GM12878 (cell line): ENCODE measurements around the gene PPFIBP1. TPM values are rescaled to one million over a fixed set of nuclear protein-coding genes. Genes with fewer than 3 reads are reported as not detected.

Source experiments
- ATAC-seq: fragments of 200-7000 bp; cut with Tn5 transposase; 3 replicates; pipeline ENCODE4 v1.9.1; 2020; ENCODE audit warnings: mild to moderate bottlenecking, moderate library complexity
- BruUV-seq: library from RNA; stranded (reverse); fragments of 400-500 nt; replicated peaks from 2 replicates; lab custom pipeline; 2021; lab: Mats Ljungman, UMichigan
- CTCF ChIA-PET: fragments of 300-600 bp; sonication (Branson Sonifier 250); formaldehyde crosslinking; extraction: SDS; loops from one replicate; lab custom pipeline; 2021; ENCODE audit warnings: inconsistent platforms; lab: Yijun Ruan, JAX
- POLR2A ChIA-PET: fragments of 350-600 bp; formaldehyde crosslinking; extraction: SDS; loops from one replicate; lab custom pipeline; 2021; ENCODE audit warnings: inconsistent platforms; lab: Charles Lee
- RAD21 ChIA-PET: fragments of 300-600 bp; sonication (Branson Sonifier 250); formaldehyde crosslinking; loops from one replicate; lab custom pipeline; 2023; ENCODE audit warnings: antibody characterized with exemption; ENCODE audit not compliant: unreplicated experiment; lab: Charles Lee
- SMC1A ChIA-PET: fragments of 300-600 bp; sonication (Branson Sonifier 250); formaldehyde crosslinking; loops from one replicate; lab custom pipeline; 2023; ENCODE audit not compliant: unreplicated experiment, uncharacterized antibody; lab: Charles Lee
- DNase-seq: peaks from one replicate; pipeline ENCODE4 v3.0.0-alpha.2; 2011; ENCODE audit warnings: low read depth, low spot score
- FAIRE-seq: peaks from 3 replicates; lab custom pipeline; 2011; peaks lifted over from hg19 to GRCh38; lab: Jason Lieb, UNC
- H2AFZ ChIP-seq: 2 replicates; pipeline ENCODE4 v1.6.0; 2011; ENCODE audit warnings: low read depth, low read length, control low read depth; ENCODE audit not compliant: control insufficient read depth
- H3K27ac ChIP-seq: 2 replicates; pipeline ENCODE4 v1.5.1; 2011; ENCODE audit warnings: control low read depth; ENCODE audit not compliant: control insufficient read depth, insufficient read depth
- H3K27me3 ChIP-seq, 2 experiments: replicated peaks in 1 of 2; 2 replicates each; pipeline versions ENCODE4 v1.6.0 to v1.6.1; 2011; ENCODE audit warnings: low read length in 1 of 2; ENCODE audit not compliant: control insufficient read depth in 2 of 2, insufficient read depth in 2 of 2
- H3K36me3 ChIP-seq, 2 experiments: 2 replicates each; pipeline ENCODE4 v1.5.1; 2011; ENCODE audit warnings: low read length in 1 of 2; ENCODE audit not compliant: control insufficient read depth in 2 of 2, insufficient read depth in 2 of 2
- H3K4me1 ChIP-seq: 2 replicates; pipeline ENCODE4 v1.6.1; 2011; ENCODE audit warnings: mild to moderate bottlenecking, low read length, moderate library complexity, mixed read lengths; ENCODE audit not compliant: control insufficient read depth, insufficient read depth
- H3K4me2 ChIP-seq: 2 replicates; pipeline ENCODE4 v1.6.0; 2011; ENCODE audit warnings: control low read depth; ENCODE audit not compliant: control insufficient read depth, insufficient read depth
- H3K4me3 ChIP-seq: fragments of 200-600 bp; sonication (generic); 2 replicates; pipeline ENCODE4 v1.5.1; 2016
- H3K79me2 ChIP-seq: 2 replicates; pipeline ENCODE4 v1.6.0; 2011; ENCODE audit warnings: low read length; ENCODE audit not compliant: control insufficient read depth, insufficient read depth
- H3K9ac ChIP-seq: 2 replicates; pipeline ENCODE4 v1.8.0; 2011; ENCODE audit warnings: low read length, control low read depth, mixed read lengths; ENCODE audit not compliant: control insufficient read depth, insufficient read depth
- H3K9me3 ChIP-seq: replicated peaks from 3 replicates; pipeline ENCODE4 v1.5.1; 2011; ENCODE audit warnings: mild to moderate bottlenecking, low read length; ENCODE audit not compliant: control insufficient read depth, insufficient read depth
- H4K20me1 ChIP-seq: 2 replicates; pipeline ENCODE4 v1.6.0; 2011; ENCODE audit not compliant: control insufficient read depth, insufficient read depth
- CBX5 ChIP-seq: sonication (generic); IDR thresholded peaks from 2 replicates; pipeline ENCODE4 v1.6.1; 2016; ENCODE audit warnings: low read depth, moderate library complexity, mild to moderate bottlenecking, inconsistent platforms
- CEBPZ ChIP-seq: fragments of 150-350 bp; IDR thresholded peaks from 2 replicates; pipeline ENCODE4 v1.6.1; 2016; ENCODE audit warnings: low read depth, low read length
- ESRRA ChIP-seq: IDR thresholded peaks from 2 replicates; pipeline ENCODE4 v1.6.1; 2012; ENCODE audit warnings: mild to moderate bottlenecking, low read length, improper control_type of control experiment
- ETV6 ChIP-seq, 2 experiments: fragments of 450-650 bp in 1 of 2; IDR thresholded peaks in 1 of 2; conservative IDR thresholded peaks in 1 of 2; 2 replicates each; pipeline ENCODE4 v1.6.1; 2014; ENCODE audit warnings: antibody characterized with exemption in 1 of 2, borderline replicate concordance in 1 of 2, low read depth in 1 of 2, mild to moderate bottlenecking in 1 of 2, moderate library complexity in 1 of 2
- MAX ChIP-seq: IDR thresholded peaks from 2 replicates; pipeline ENCODE4 v1.6.1; 2012; ENCODE audit warnings: low read depth, low read length, improper control_type of control experiment
- MTA2 ChIP-seq: fragments of 450-650 bp; IDR thresholded peaks from 2 replicates; pipeline ENCODE4 v1.6.1; 2016; ENCODE audit warnings: low read depth, mild to moderate bottlenecking, moderate library complexity
- MYB ChIP-seq: fragments of 150-350 bp; IDR thresholded peaks from 2 replicates; pipeline ENCODE4 v1.6.1; 2014; ENCODE audit warnings: mild to moderate bottlenecking, low read depth, low read length, borderline replicate concordance
- NR2C1 ChIP-seq: fragments of 450-650 bp; IDR thresholded peaks from 2 replicates; pipeline ENCODE4 v1.6.1; 2017; ENCODE audit warnings: antibody characterized with exemption, mild to moderate bottlenecking, moderate library complexity
- NR2F1 ChIP-seq: fragments of 450-650 bp; conservative IDR thresholded peaks from 2 replicates; pipeline ENCODE4 v1.6.1; 2017; ENCODE audit warnings: mild to moderate bottlenecking
- PML ChIP-seq: IDR thresholded peaks from 2 replicates; pipeline ENCODE4 v1.6.1; 2012; ENCODE audit warnings: low read length, inconsistent platforms
- POLR2A ChIP-seq: IDR thresholded peaks from 2 replicates; pipeline ENCODE4 v1.6.1; 2011; ENCODE audit warnings: low read depth, mild to moderate bottlenecking, low read length
- SREBF1 ChIP-seq: IDR thresholded peaks from 2 replicates; pipeline ENCODE4 v1.6.1; 2012; ENCODE audit warnings: mild to moderate bottlenecking, low read length
- SUZ12 ChIP-seq: fragments of 200-600 bp; sonication (generic); IDR thresholded peaks from one replicate; pipeline ENCODE4 v1.6.1; 2018; ENCODE audit warnings: antibody characterized with exemption, mild to moderate bottlenecking; ENCODE audit not compliant: unreplicated experiment
- TAF1 ChIP-seq: IDR thresholded peaks from 2 replicates; pipeline ENCODE4 v1.6.1; 2011; ENCODE audit warnings: mild to moderate bottlenecking, low read depth, low read length, borderline replicate concordance
- TCF12 ChIP-seq: IDR thresholded peaks from 2 replicates; pipeline ENCODE4 v1.6.1; 2011; ENCODE audit warnings: low read depth, mild to moderate bottlenecking, low read length
- ZNF217 ChIP-seq: fragments of 450-650 bp; IDR thresholded peaks from 2 replicates; pipeline ENCODE4 v1.6.1; 2017; ENCODE audit warnings: antibody characterized with exemption, mild to moderate bottlenecking
- WGBS: methylation state at CpG from one replicate; pipeline ENCODE4 v1.1.6; 2016; ENCODE audit warnings: low lambda C conversion rate; ENCODE audit not compliant: insufficient replicate concordance, insufficient coverage; ENCODE audit errors: missing lambda C conversion rate; 5-methylcytosine and 5-hydroxymethylcytosine counted together
- in situ Hi-C: fragments of 300-500 bp; cut with MboI; formaldehyde crosslinking; loops from 9 replicates; pipeline ENCODE4 v1.14.3; 2018; ENCODE audit warnings: mixed read lengths
- intact Hi-C: fragments of 100-400 bp; cut with micrococcal nuclease; formaldehyde crosslinking; loops from one replicate; pipeline ENCODE4 v1.14.2; 2022; ENCODE audit not compliant: unreplicated experiment
- polyA plus RNA-seq, 11 experiments: library from polyadenylated mRNA; depleted of rRNA in 4 of 11; unstranded in 6 of 11; stranded (reverse) in 5 of 11; fragments of >200 nt; fragmentation: Nextera tagmentation in 4 of 11; fragmentation: Illumina TruSeq in 1 of 11; extraction: Ambion mirVana in 4 of 11; extraction: Trizol in 1 of 11; gene quantifications; 1 replicate in 1 of 11; 2 replicates in 10 of 11; pipeline versions ENCODE4 v1.2.1 to v1.2.3, GENCODE V29; 2011 to 2016; ENCODE audit warnings: inconsistent platforms in 2 of 11, missing spikeins in 2 of 11, low read depth in 1 of 11
- total RNA-seq, 4 experiments: library from RNA; depleted of rRNA in 3 of 4; stranded (reverse); fragments of >200 nt in 3 of 4; fragmentation: Illumina TruSeq in 1 of 4; extraction: Trizol in 1 of 4; gene quantifications; 2 replicates each; pipeline versions ENCODE4 v1.2.1 to v1.2.3, GENCODE V29; 2013 to 2021
- TF ChIP-seq, protein P1 (sequence below): IDR thresholded peaks from 2 replicates; pipeline ENCODE4 v1.6.1; 2011; ENCODE audit warnings: borderline replicate concordance, low read depth, mild to moderate bottlenecking, moderate library complexity, low read length; ENCODE audit not compliant: insufficient read depth, poor library complexity, severe bottlenecking

PPFIBP1 gene
- total and polyA plus RNA-seq, 10 of the 15 experiments (the other 5 are each of a cell fraction or from before 2014, with no cell fraction given): 0.47 to 7.8 (median 3.6) TPM

GRCh38 chr12:27645671-27646070 lies 121.7 kb downstream of the PPFIBP1 start:
- WGBS: 80% methylated on average over 3 of the region's 3 CpGs
- Histone ChIP-seq H4K20me1 (no peaks in the 10 kb centered on the region), H3K9me3 (no peaks in the 10 kb centered on the region), H3K4me3 (no peak overlapping the region), H2AFZ (no peak overlapping the region), H3K27ac (no peak overlapping the region), H3K79me2 (no peaks in the 10 kb centered on the region), H3K4me1 (no peaks in the 10 kb centered on the region), H3K27me3 (no peaks in the 10 kb centered on the region), H3K4me2 (no peak overlapping the region), H3K9ac (no peak overlapping the region), H3K36me3 (0 out of 4 replicates have a peak, but pooled peaks cover 0 to 3% of the 10 kb centered on the region in 2 experiments)
- TF ChIP-seq PML (no peak), MAX (no peak), SREBF1 (no peak), CBX5 (no peak), POLR2A (no peak), ESRRA (no peak), SUZ12 (no peak), MTA2 (no peak), ETV6 (conservative IDR thresholded peaks at IDR 0.05 in 1 of 2, IDR thresholded peaks at IDR 0.05 in 1 of 2; ENCODE audit: borderline replicate concordance in 1 of 2, low read depth in 1 of 2) (no peak), ZNF217 (no peak), TAF1 (no peak), NR2F1 (no peak), CEBPZ (no peak), TCF12 (no peak), MYB (no peak), NR2C1 (no peak)
- TF ChIP-seq, protein P1, sequence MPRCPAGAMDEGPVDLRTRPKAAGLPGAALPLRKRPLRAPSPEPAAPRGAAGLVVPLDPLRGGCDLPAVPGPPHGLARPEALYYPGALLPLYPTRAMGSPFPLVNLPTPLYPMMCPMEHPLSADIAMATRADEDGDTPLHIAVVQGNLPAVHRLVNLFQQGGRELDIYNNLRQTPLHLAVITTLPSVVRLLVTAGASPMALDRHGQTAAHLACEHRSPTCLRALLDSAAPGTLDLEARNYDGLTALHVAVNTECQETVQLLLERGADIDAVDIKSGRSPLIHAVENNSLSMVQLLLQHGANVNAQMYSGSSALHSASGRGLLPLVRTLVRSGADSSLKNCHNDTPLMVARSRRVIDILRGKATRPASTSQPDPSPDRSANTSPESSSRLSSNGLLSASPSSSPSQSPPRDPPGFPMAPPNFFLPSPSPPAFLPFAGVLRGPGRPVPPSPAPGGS: no peak
- ChIA-PET RAD21 (no interaction called here), SMC1A (interaction anchor here (1.0 kb wide), 1 partner anchor 211 kb away, joined by 3 read pairs; no protein-coding TSS in a partner anchor), CTCF (no interaction called here), POLR2A (no interaction called here)
- intact Hi-C loops: no loop called here
- DNase-seq: no peak
- in situ Hi-C loops: no loop called here
- FAIRE-seq: no peak
- BruUV-seq: no TSS peak
- no peak for ATAC-seq
